DND-41 (cell line): ENCODE measurements around the gene RRM1.

Experiments
- CTCF ChIP-seq: IDR thresholded peaks from 2 replicates; pipeline ENCODE4 v1.5.1; 2012; ENCODE audit warnings: borderline replicate concordance, low read length, moderate library complexity, mild to moderate bottlenecking; ENCODE audit not compliant: poor library complexity, severe bottlenecking; ENCODE audit errors: extremely low read depth
- EZH2 ChIP-seq: IDR thresholded peaks from 3 replicates; pipeline ENCODE4 v1.6.1; 2012; ENCODE audit warnings: borderline replicate concordance, low read depth, mild to moderate bottlenecking, moderate library complexity, low read length, inconsistent platforms; ENCODE audit not compliant: severe bottlenecking

- TF ChIP-seq CTCF, result no peak
- TF ChIP-seq EZH2, result no peak
These were observed 51.6 kb downstream of the RRM1 start for GRCh38 chr11:4146070-4146771.
